Measurements from ENCODE around the gene PPP1R11. TPM values are rescaled to one million over a fixed set of nuclear protein-coding genes. Genes with fewer than 3 reads are reported as not detected.

Gene PPP1R11
- total RNA-seq, 1 donor from 2014 or later: 48.4 TPM

- no peak overlapping the region for H3K4me3 Mint-ChIP-seq (ENCODE audit: low read depth)
- no peaks in the 10 kb centered on the region for H3K9me3 Mint-ChIP-seq (ENCODE audit: low read depth)
- no peaks in the 10 kb centered on the region for H3K27me3 Mint-ChIP-seq
- H3K4me1 Mint-ChIP-seq (ENCODE audit: low read depth): no peaks in the 10 kb centered on the region
- no peaks in the 10 kb centered on the region for H3K36me3 Mint-ChIP-seq (ENCODE audit: insufficient read depth)
- DNase-seq (ENCODE audit: low spot score, unreplicated experiment): no peak
- no peak for TF ChIP-seq CTCF (IDR thresholded peaks at IDR 0.05; ENCODE audit: unreplicated experiment)
- H3K27ac Mint-ChIP-seq: no peak overlapping the region
Measured at GRCh38 chr6:30044630-30045029, 22.4 kb upstream of the PPP1R11 start.

GRCh38 chr6:30047220-30047619 lies 19.8 kb upstream of the PPP1R11 start:
- DNase-seq (ENCODE audit: low spot score, unreplicated experiment): no peak
- H3K9me3 Mint-ChIP-seq (ENCODE audit: low read depth): no peaks in the 10 kb centered on the region
- H3K4me3 Mint-ChIP-seq (ENCODE audit: low read depth): no peak overlapping the region
- H3K36me3 Mint-ChIP-seq (ENCODE audit: insufficient read depth): no peaks in the 10 kb centered on the region
- no peak overlapping the region for H3K27ac Mint-ChIP-seq
- no peaks in the 10 kb centered on the region for H3K27me3 Mint-ChIP-seq
- TF ChIP-seq CTCF (IDR thresholded peaks at IDR 0.05; ENCODE audit: unreplicated experiment): no peak
- H3K4me1 Mint-ChIP-seq (ENCODE audit: low read depth): no peaks in the 10 kb centered on the region

DNA sequence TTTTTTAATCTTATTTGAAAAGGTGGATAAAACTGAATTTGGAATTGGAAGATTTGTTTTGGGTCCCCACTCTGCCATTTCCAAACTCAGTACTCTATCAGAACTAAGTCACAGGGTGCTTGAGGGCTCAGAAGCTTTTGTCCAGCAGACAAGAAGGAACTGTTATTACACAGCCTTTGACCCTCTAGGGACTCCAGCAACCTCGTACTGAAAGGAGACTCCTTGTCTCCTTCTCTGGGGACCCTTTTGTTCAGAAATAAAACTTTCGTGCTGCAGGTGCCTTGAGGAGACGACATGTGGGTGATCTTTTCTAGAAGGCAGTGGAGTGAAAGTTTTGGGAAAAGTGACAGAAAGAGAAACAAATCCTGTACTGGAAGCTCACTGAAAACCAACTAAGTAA lies 13.3 kb upstream of the PPP1R11 start:
- H3K27me3 Mint-ChIP-seq: no peaks in the 10 kb centered on the region
- DNase-seq (ENCODE audit: low spot score, unreplicated experiment): no peak
- H3K4me3 Mint-ChIP-seq (ENCODE audit: low read depth): no peak overlapping the region
- H3K9me3 Mint-ChIP-seq (ENCODE audit: low read depth): no peaks in the 10 kb centered on the region
- H3K36me3 Mint-ChIP-seq (ENCODE audit: insufficient read depth): peaks cover 3% of the 10 kb centered on the region
- no peak overlapping the region for H3K27ac Mint-ChIP-seq
- H3K4me1 Mint-ChIP-seq (ENCODE audit: low read depth): no peaks in the 10 kb centered on the region
- TF ChIP-seq CTCF (IDR thresholded peaks at IDR 0.05; ENCODE audit: unreplicated experiment): no peak

DNA sequence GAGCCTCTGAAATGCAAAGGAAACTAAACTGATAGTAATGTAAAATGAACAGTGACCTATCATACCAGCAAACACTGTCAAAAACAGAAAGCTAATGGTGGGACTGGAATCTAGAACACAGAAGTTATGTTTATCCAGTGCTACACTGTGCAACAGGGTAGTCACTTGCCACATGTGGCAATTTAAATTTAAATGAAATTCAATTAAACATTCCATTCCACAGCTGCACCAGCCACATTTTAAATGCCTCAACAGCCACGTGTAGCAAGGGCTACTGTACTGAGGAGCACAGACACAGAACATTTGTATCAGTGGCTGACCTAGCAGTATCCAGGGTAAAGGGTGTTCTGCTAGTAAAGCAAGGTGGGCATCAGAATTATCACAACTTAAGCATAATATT lies 11.5 kb upstream of the PPP1R11 start:
- peaks cover 3% of the 10 kb centered on the region for H3K36me3 Mint-ChIP-seq (ENCODE audit: insufficient read depth)

GRCh38 chr6:30060606-30061091 lies 6.3 kb upstream of the PPP1R11 start:
- Mint-ChIP-seq H3K27ac (peak overlapping the region; percentile 96), H3K27me3 (no peaks in the 10 kb centered on the region), H3K4me3 (ENCODE audit: low read depth) (peak overlapping the region; percentile 90), H3K36me3 (ENCODE audit: insufficient read depth) (peaks cover 6% of the 10 kb centered on the region), H3K9me3 (ENCODE audit: low read depth) (no peaks in the 10 kb centered on the region), H3K4me1 (ENCODE audit: low read depth) (peaks cover 17% of the 10 kb centered on the region)
- no peak for DNase-seq (ENCODE audit: low spot score, unreplicated experiment)
- TF ChIP-seq CTCF (IDR thresholded peaks at IDR 0.05; ENCODE audit: unreplicated experiment): no peak

More for the DNA sequence above, 11.5 kb upstream of the PPP1R11 start:
- Mint-ChIP-seq H3K4me3 (ENCODE audit: low read depth) (no peak overlapping the region), H3K27me3 (no peaks in the 10 kb centered on the region), H3K4me1 (ENCODE audit: low read depth) (peaks cover 7% of the 10 kb centered on the region), H3K27ac (no peak overlapping the region), H3K9me3 (ENCODE audit: low read depth) (no peaks in the 10 kb centered on the region)
- TF ChIP-seq CTCF (IDR thresholded peaks at IDR 0.05; ENCODE audit: unreplicated experiment): no peak
- no peak for DNase-seq (ENCODE audit: low spot score, unreplicated experiment)

Data from progenitor cell of endocrine pancreas (in vitro differentiated cells).